Endodermal cell (in vitro differentiated cells): ENCODE data around the gene CHAT. TPM values are rescaled to one million over a fixed set of nuclear protein-coding genes. Genes with fewer than 3 reads are reported as not detected.

Experiments
- DNase-seq: peaks from one replicate; pipeline ENCODE4 v3.0.0-alpha.2; 2017
- H3K27ac ChIP-seq: 2 replicates; pipeline ENCODE4 v1.5.1; 2013; ENCODE audit warnings: mild to moderate bottlenecking, low read depth, low read length, moderate library complexity
- H3K27me3 ChIP-seq: 2 replicates; pipeline ENCODE4 v1.6.1; 2013; ENCODE audit warnings: mild to moderate bottlenecking, low read length, moderate library complexity; ENCODE audit not compliant: insufficient read depth, control insufficient read depth, poor library complexity, severe bottlenecking
- H3K36me3 ChIP-seq: 2 replicates; pipeline ENCODE4 v1.7.0; 2013; ENCODE audit warnings: mild to moderate bottlenecking, low read length, moderate library complexity; ENCODE audit not compliant: control insufficient read depth, insufficient read depth
- H3K4me1 ChIP-seq: one replicate; pipeline ENCODE4 v1.7.0; 2013; ENCODE audit warnings: low read length; ENCODE audit not compliant: control insufficient read depth, insufficient read depth
- H3K4me3 ChIP-seq: 2 replicates; pipeline ENCODE4 v1.5.1; 2013; ENCODE audit warnings: mild to moderate bottlenecking, low read length, moderate library complexity
- H3K9ac ChIP-seq: 2 replicates; pipeline ENCODE4 v1.6.1; 2013; ENCODE audit warnings: mild to moderate bottlenecking, low read length, moderate library complexity; ENCODE audit not compliant: poor library complexity, severe bottlenecking; ENCODE audit errors: extremely low read depth
- H3K9me3 ChIP-seq: 2 replicates; pipeline ENCODE4 v1.6.1; 2013; ENCODE audit warnings: mild to moderate bottlenecking, low read length, moderate library complexity; ENCODE audit not compliant: control insufficient read depth
- H3K27ac Mint-ChIP-seq: 2 replicates; pipeline ENCODE4 v1.8.0; 2020; ENCODE audit warnings: mixed read lengths
- H3K27me3 Mint-ChIP-seq: 2 replicates; pipeline ENCODE4 v1.8.0; 2021; ENCODE audit warnings: mild to moderate bottlenecking, mixed read lengths; ENCODE audit not compliant: insufficient read depth
- H3K36me3 Mint-ChIP-seq: 2 replicates; pipeline ENCODE4 v1.8.0; 2020; ENCODE audit warnings: low read depth, mixed read lengths
- H3K4me1 Mint-ChIP-seq: 2 replicates; pipeline ENCODE4 v1.8.0; 2020; ENCODE audit warnings: mixed read lengths
- H3K4me3 Mint-ChIP-seq: 2 replicates; pipeline ENCODE4 v1.8.0; 2020; ENCODE audit warnings: mild to moderate bottlenecking, moderate library complexity, mixed read lengths
- H3K9me3 Mint-ChIP-seq: 2 replicates; pipeline ENCODE4 v1.8.0; 2020; ENCODE audit warnings: mild to moderate bottlenecking, mixed read lengths
- WGBS, 2 experiments: methylation state at CpG; one replicate each; pipeline versions ENCODE4 v1.1.5 to v1.1.7; 2013; ENCODE audit warnings: missing lambda C conversion rate in 2 of 2, mixed read lengths in 1 of 2; ENCODE audit not compliant: insufficient coverage in 1 of 2, insufficient read length in 1 of 2; 5-methylcytosine and 5-hydroxymethylcytosine counted together
- total RNA-seq, 2 donors: library from RNA; stranded (reverse); fragmentation: NEBNext Ultra II Directional in 1 of 2; extraction: Animal tissue kit (Norgen Biotek cat#: 25700) in 1 of 2; gene quantifications; 2 replicates in 1 of 2; 3 replicates in 1 of 2; pipeline ENCODE4 v1.2.1, GENCODE V29; 2021
- TF ChIP-seq, protein P1 (sequence below): fragments of 200-600 bp; sonication (generic); conservative IDR thresholded peaks from 2 replicates; pipeline ENCODE4 v1.5.0; 2021; ENCODE audit warnings: antibody characterized with exemption, mild to moderate bottlenecking

The CHAT gene
- total RNA-seq, 2 donors from 2014 or later = not detected

- peaks cover 50% of the 10 kb centered on the region for H3K27me3 Mint-ChIP-seq
- Histone ChIP-seq H3K9me3 (no peaks in the 10 kb centered on the region), H3K4me1 (no peaks in the 10 kb centered on the region), H3K9ac (no peak overlapping the region), H3K27me3 (peaks cover 16% of the 10 kb centered on the region), H3K27ac (no peak overlapping the region), H3K4me3 (no peak overlapping the region), H3K36me3 (no peaks in the 10 kb centered on the region)
- no peak for DNase-seq
- no peaks in the 10 kb centered on the region for H3K36me3 Mint-ChIP-seq
- H3K9me3 Mint-ChIP-seq = no peaks in the 10 kb centered on the region
- H3K4me1 Mint-ChIP-seq = no peaks in the 10 kb centered on the region
- H3K27ac Mint-ChIP-seq = no peak overlapping the region
- 85 to 95% methylated on average over 6 to 11 of the region's 11 CpGs for WGBS, 2 experiments
- TF ChIP-seq, protein P1, sequence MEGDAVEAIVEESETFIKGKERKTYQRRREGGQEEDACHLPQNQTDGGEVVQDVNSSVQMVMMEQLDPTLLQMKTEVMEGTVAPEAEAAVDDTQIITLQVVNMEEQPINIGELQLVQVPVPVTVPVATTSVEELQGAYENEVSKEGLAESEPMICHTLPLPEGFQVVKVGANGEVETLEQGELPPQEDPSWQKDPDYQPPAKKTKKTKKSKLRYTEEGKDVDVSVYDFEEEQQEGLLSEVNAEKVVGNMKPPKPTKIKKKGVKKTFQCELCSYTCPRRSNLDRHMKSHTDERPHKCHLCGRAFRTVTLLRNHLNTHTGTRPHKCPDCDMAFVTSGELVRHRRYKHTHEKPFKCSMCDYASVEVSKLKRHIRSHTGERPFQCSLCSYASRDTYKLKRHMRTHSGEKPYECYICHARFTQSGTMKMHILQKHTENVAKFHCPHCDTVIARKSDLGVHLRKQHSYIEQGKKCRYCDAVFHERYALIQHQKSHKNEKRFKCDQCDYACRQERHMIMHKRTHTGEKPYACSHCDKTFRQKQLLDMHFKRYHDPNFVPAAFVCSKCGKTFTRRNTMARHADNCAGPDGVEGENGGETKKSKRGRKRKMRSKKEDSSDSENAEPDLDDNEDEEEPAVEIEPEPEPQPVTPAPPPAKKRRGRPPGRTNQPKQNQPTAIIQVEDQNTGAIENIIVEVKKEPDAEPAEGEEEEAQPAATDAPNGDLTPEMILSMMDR = no peak
- no peak overlapping the region for H3K4me3 Mint-ChIP-seq
Measured at GRCh38 chr10:49597426-49598163, 16.2 kb upstream of the CHAT start.

- DNase-seq = no peak
- H3K4me3 Mint-ChIP-seq = no peak overlapping the region
- Histone ChIP-seq H3K27ac (no peak overlapping the region), H3K27me3 (peaks cover 23% of the 10 kb centered on the region), H3K4me1 (no peaks in the 10 kb centered on the region), H3K36me3 (no peaks in the 10 kb centered on the region), H3K9ac (no peak overlapping the region), H3K9me3 (no peaks in the 10 kb centered on the region), H3K4me3 (no peak overlapping the region)
- H3K27me3 Mint-ChIP-seq = peaks cover 57% of the 10 kb centered on the region
- no peaks in the 10 kb centered on the region for H3K9me3 Mint-ChIP-seq
- TF ChIP-seq, protein P1 = no peak
- no peaks in the 10 kb centered on the region for H3K4me1 Mint-ChIP-seq
- H3K36me3 Mint-ChIP-seq = no peaks in the 10 kb centered on the region
- no peak overlapping the region for H3K27ac Mint-ChIP-seq
- 86 to 88% methylated on average over 6 to 8 of the region's 8 CpGs for WGBS, 2 experiments
Measured at GRCh38 chr10:49598164-49598856, 15.5 kb upstream of the CHAT start.

GRCh38 chr10:49598986-49599385 is 14.9 kb upstream of the CHAT start:
- no peak overlapping the region for H3K4me3 Mint-ChIP-seq
- Histone ChIP-seq H3K9ac (no peak overlapping the region), H3K36me3 (no peaks in the 10 kb centered on the region), H3K4me3 (no peak overlapping the region), H3K27ac (no peak overlapping the region), H3K27me3 (peaks cover 30% of the 10 kb centered on the region), H3K4me1 (no peaks in the 10 kb centered on the region), H3K9me3 (no peaks in the 10 kb centered on the region)
- H3K27ac Mint-ChIP-seq = no peak overlapping the region
- no peaks in the 10 kb centered on the region for H3K9me3 Mint-ChIP-seq
- no peak for DNase-seq
- no peaks in the 10 kb centered on the region for H3K36me3 Mint-ChIP-seq
- 67 to 84% methylated on average over 1 to 4 of the region's 4 CpGs for WGBS, 2 experiments
- H3K4me1 Mint-ChIP-seq = no peaks in the 10 kb centered on the region
- peaks cover 63% of the 10 kb centered on the region for H3K27me3 Mint-ChIP-seq
- TF ChIP-seq, protein P1 = no peak
